Measurements from ENCODE around the gene CNGB1.

DNA sequence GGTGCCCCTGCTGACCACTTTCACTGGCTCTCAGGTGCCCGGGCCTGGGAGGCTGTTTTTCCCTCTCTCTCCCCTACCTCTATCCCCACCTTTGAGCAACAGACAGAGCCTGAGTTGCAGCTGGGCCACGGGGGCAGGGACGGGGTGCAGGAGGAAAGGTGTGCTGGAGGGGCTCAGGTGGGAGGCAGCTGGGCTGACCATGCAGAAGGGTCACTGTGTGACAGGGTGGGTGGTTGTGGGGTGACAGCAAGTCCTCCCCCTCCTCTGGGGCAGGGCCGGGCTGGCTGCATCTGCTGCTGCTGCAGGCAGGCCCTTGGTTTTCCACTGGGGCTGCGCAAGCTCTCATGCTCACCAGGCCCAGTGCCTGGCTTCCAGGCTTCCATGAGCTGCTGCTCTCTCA lies 23.0 kb upstream of the CNGB1 start:
- TF ChIP-seq, protein P1, sequence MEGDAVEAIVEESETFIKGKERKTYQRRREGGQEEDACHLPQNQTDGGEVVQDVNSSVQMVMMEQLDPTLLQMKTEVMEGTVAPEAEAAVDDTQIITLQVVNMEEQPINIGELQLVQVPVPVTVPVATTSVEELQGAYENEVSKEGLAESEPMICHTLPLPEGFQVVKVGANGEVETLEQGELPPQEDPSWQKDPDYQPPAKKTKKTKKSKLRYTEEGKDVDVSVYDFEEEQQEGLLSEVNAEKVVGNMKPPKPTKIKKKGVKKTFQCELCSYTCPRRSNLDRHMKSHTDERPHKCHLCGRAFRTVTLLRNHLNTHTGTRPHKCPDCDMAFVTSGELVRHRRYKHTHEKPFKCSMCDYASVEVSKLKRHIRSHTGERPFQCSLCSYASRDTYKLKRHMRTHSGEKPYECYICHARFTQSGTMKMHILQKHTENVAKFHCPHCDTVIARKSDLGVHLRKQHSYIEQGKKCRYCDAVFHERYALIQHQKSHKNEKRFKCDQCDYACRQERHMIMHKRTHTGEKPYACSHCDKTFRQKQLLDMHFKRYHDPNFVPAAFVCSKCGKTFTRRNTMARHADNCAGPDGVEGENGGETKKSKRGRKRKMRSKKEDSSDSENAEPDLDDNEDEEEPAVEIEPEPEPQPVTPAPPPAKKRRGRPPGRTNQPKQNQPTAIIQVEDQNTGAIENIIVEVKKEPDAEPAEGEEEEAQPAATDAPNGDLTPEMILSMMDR (conservative IDR thresholded peaks at IDR 0.05; ENCODE audit: low read length): no peak
- TF ChIP-seq EZH2phosphoT487 (IDR thresholded peaks at IDR 0.05; ENCODE audit: borderline replicate concordance): no peak

Measured in Loucy (cell line).